GM23248 (cell line): ENCODE data around the gene RBMS1.

Experiments
- EZH2 ChIP-seq: fragments of 200-600 bp; sonication (generic); IDR thresholded peaks from 2 replicates; pipeline ENCODE4 v1.6.1; 2018; ENCODE audit warnings: antibody characterized with exemption, mild to moderate bottlenecking; ENCODE audit not compliant: insufficient read depth, poor library complexity, severe bottlenecking
- EZH2phosphoT487 ChIP-seq: fragments of 200-600 bp; sonication (generic); IDR thresholded peaks from 2 replicates; pipeline ENCODE4 v1.6.1; 2018; ENCODE audit warnings: antibody characterized with exemption, moderate library complexity, mild to moderate bottlenecking, low read depth; ENCODE audit not compliant: insufficient read depth

GRCh38 chr2:160334028-160334741 is 159.4 kb downstream of the RBMS1 start:
- no peak for TF ChIP-seq EZH2
- no peak for TF ChIP-seq EZH2phosphoT487
